ENCODE results near the gene AKNAD1. TPM values are rescaled to one million over a fixed set of nuclear protein-coding genes. Genes with fewer than 3 reads are reported as not detected.

The AKNAD1 gene
- total RNA-seq, 2 experiments from 2014 or later = not detected

GRCh38 chr1:108851567-108851966 is 5.3 kb downstream of the AKNAD1 start:
- H3K4me1 Mint-ChIP-seq (ENCODE audit: low read depth) = peaks cover 4% of the 10 kb centered on the region
- CTCF ChIA-PET = interaction anchor here (0.6 to 0.8 kb wide), 2 partner anchors 23 to 34 kb away, joined by 3 read pairs; no protein-coding TSS in a partner anchor
- H3K27me3 Mint-ChIP-seq = peaks cover 7% of the 10 kb centered on the region

GRCh38 chr1:108850929-108851328 is 6.0 kb downstream of the AKNAD1 start:
- H3K36me3 Mint-ChIP-seq (ENCODE audit: low read depth) = no peaks in the 10 kb centered on the region

More at GRCh38 chr1:108851567-108851966, 5.3 kb downstream of the AKNAD1 start:
- POLR2A ChIA-PET = interaction anchor here (1.0 kb wide), 1 partner anchor 13 kb away, joined by 3 read pairs; no protein-coding TSS in a partner anchor
- Mint-ChIP-seq H3K9me3 (no peaks in the 10 kb centered on the region), H3K4me3 (no peak overlapping the region), H3K36me3 (ENCODE audit: low read depth) (no peaks in the 10 kb centered on the region), H3K27ac (no peak overlapping the region)
- intact Hi-C loops (cut with micrococcal nuclease) = no loop called here
- ATAC-seq (no peak), DNase-seq (no peak)
- no peak for TF ChIP-seq CTCF (IDR thresholded peaks at IDR 0.05)

GRCh38 chr1:108848806-108849205 is 8.1 kb downstream of the AKNAD1 start:
- ChIA-PET CTCF (interaction anchor here (1.1 to 2.0 kb wide), 3 partner anchors 9 to 44 kb away, joined by 3 to 11 read pairs (median 3); no protein-coding TSS in a partner anchor), POLR2A (no interaction called here)
- DNase-seq = no peak
- H3K36me3 Mint-ChIP-seq (ENCODE audit: low read depth) = no peaks in the 10 kb centered on the region
- H3K27me3 Mint-ChIP-seq = peaks cover 6% of the 10 kb centered on the region
- TF ChIP-seq CTCF (IDR thresholded peaks at IDR 0.05) = no peak
- H3K9me3 Mint-ChIP-seq = no peaks in the 10 kb centered on the region
- no peak overlapping the region for H3K4me3 Mint-ChIP-seq
- no peak overlapping the region for H3K27ac Mint-ChIP-seq
- intact Hi-C loops (cut with micrococcal nuclease) = no loop called here
- no peak for ATAC-seq
- peaks cover 4% of the 10 kb centered on the region for H3K4me1 Mint-ChIP-seq (ENCODE audit: low read depth)

More at GRCh38 chr1:108850929-108851328, 6.0 kb downstream of the AKNAD1 start:
- Mint-ChIP-seq H3K4me1 (ENCODE audit: low read depth) (peaks cover 4% of the 10 kb centered on the region), H3K4me3 (no peak overlapping the region), H3K9me3 (no peaks in the 10 kb centered on the region), H3K27ac (no peak overlapping the region), H3K27me3 (peaks cover 6% of the 10 kb centered on the region)
- ATAC-seq (no peak), DNase-seq (no peak)
- CTCF ChIA-PET = no interaction called here
- no peak for TF ChIP-seq CTCF (IDR thresholded peaks at IDR 0.05)
- intact Hi-C loops (cut with micrococcal nuclease) = no loop called here
- POLR2A ChIA-PET = interaction anchor here (1.0 kb wide), 1 partner anchor 13 kb away, joined by 3 read pairs; no protein-coding TSS in a partner anchor

GRCh38 chr1:108847494-108847893 is 9.4 kb downstream of the AKNAD1 start:
- Mint-ChIP-seq H3K27me3 (peaks cover 6% of the 10 kb centered on the region), H3K36me3 (ENCODE audit: low read depth) (no peaks in the 10 kb centered on the region), H3K9me3 (no peaks in the 10 kb centered on the region), H3K27ac (no peak overlapping the region), H3K4me1 (ENCODE audit: low read depth) (peaks cover 4% of the 10 kb centered on the region), H3K4me3 (no peak overlapping the region)
- ChIA-PET POLR2A (interaction anchor here (0.6 kb wide), 1 partner anchor 58 kb away, joined by 5 read pairs; no protein-coding TSS in a partner anchor), CTCF (interaction anchor here (8.8 kb wide), 1 partner anchor 20 kb away, joined by 74 read pairs; no protein-coding TSS in a partner anchor)
- DNase-seq (no peak), ATAC-seq (no peak)
- TF ChIP-seq CTCF (IDR thresholded peaks at IDR 0.05) = no peak
- intact Hi-C loops (cut with micrococcal nuclease) = no loop called here

GRCh38 chr1:108845991-108846390 is 10.9 kb downstream of the AKNAD1 start:
- peaks cover 1% of the 10 kb centered on the region for H3K27me3 Mint-ChIP-seq
- ATAC-seq = no peak
- CTCF ChIA-PET = interaction anchor here (2.1 to 8.8 kb wide), 2 partner anchors 18 to 53 kb away, joined by 5 to 74 read pairs; no protein-coding TSS in a partner anchor

More at GRCh38 chr1:108845991-108846390, 10.9 kb downstream of the AKNAD1 start:
- H3K27ac Mint-ChIP-seq = no peak overlapping the region
- DNase-seq = no peak
- TF ChIP-seq CTCF (IDR thresholded peaks at IDR 0.05) = no peak
- intact Hi-C loops (cut with micrococcal nuclease) = no loop called here
- no peak overlapping the region for H3K4me3 Mint-ChIP-seq
- H3K36me3 Mint-ChIP-seq (ENCODE audit: low read depth) = no peaks in the 10 kb centered on the region
- POLR2A ChIA-PET = interaction anchor here (1.0 kb wide), 1 partner anchor 83 kb away, joined by 3 read pairs; no protein-coding TSS in a partner anchor
- H3K9me3 Mint-ChIP-seq = no peaks in the 10 kb centered on the region
- H3K4me1 Mint-ChIP-seq (ENCODE audit: low read depth) = no peaks in the 10 kb centered on the region

Measured in activated CD8-positive, alpha-beta T cell treated with anti-CD3 and anti-CD28 coated beads for 36 hours (primary cell).